Sigmoid colon (tissue), 4 donors: ENCODE results near the gene ZNF561.

Experiments used
- EP300 ChIP-seq, 4 donors: sonication (generic); formaldehyde crosslinking; IDR thresholded peaks; one replicate each; pipeline ENCODE4 v1.6.1; 2017; ENCODE audit warnings: antibody characterized with exemption in 4 of 4
- POLR2A ChIP-seq, 2 donors: fragments of 450-650 bp; IDR thresholded peaks; one replicate each; pipeline ENCODE4 v1.6.1; 2016; ENCODE audit warnings: antibody characterized with exemption in 2 of 2, mild to moderate bottlenecking in 2 of 2, moderate library complexity in 2 of 2
- TF ChIP-seq, protein P1 (sequence below), 4 experiments: fragments of 450-650 bp in 3 of 4; fragments of 200-600 bp in 1 of 4; IDR thresholded peaks; one replicate each; pipeline ENCODE4 v1.5.1; 2016 to 2019; ENCODE audit warnings: antibody characterized with exemption in 4 of 4, mild to moderate bottlenecking in 3 of 4, moderate library complexity in 2 of 4

DNA sequence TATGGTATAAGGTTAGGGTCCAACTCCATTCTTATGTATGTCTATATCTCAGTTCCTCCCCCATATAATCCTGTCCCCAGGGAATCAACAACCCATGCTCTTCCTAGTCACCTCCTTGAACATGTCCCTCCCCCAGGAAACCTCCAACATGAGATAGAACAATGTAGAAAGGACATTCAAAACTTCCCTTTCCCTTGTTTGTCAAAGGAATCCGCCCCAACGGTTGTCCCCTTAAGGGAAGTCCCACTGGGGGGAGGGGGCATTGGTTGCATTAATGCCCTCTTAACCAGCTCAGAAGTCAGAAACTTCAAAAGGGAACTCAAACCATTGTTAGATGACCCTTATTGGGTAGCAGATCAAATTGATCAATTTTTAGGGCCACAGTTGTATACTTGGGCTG is 6.8 kb upstream of the ZNF561 start:
- TF ChIP-seq, protein P1, sequence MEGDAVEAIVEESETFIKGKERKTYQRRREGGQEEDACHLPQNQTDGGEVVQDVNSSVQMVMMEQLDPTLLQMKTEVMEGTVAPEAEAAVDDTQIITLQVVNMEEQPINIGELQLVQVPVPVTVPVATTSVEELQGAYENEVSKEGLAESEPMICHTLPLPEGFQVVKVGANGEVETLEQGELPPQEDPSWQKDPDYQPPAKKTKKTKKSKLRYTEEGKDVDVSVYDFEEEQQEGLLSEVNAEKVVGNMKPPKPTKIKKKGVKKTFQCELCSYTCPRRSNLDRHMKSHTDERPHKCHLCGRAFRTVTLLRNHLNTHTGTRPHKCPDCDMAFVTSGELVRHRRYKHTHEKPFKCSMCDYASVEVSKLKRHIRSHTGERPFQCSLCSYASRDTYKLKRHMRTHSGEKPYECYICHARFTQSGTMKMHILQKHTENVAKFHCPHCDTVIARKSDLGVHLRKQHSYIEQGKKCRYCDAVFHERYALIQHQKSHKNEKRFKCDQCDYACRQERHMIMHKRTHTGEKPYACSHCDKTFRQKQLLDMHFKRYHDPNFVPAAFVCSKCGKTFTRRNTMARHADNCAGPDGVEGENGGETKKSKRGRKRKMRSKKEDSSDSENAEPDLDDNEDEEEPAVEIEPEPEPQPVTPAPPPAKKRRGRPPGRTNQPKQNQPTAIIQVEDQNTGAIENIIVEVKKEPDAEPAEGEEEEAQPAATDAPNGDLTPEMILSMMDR (IDR thresholded peaks at IDR 0.05): no peak
- TF ChIP-seq EP300 (IDR thresholded peaks at IDR 0.05) (no peak), POLR2A (IDR thresholded peaks at IDR 0.05) (no peak)
